ENCODE measurements around the gene PALLD. TPM values are rescaled to one million over a fixed set of nuclear protein-coding genes. Genes with fewer than 3 reads are reported as not detected.
A peak's percentile ranks its signal among the peaks of the same experiment; 100 is the strongest.

Gene PALLD
- total RNA-seq, 6 experiments from 2014 or later = 7.7 to 81.6 (median 24.8) TPM

- H3K9me3 ChIP-seq = no peaks in the 10 kb centered on the region
- TF ChIP-seq CTCF (IDR thresholded peaks at IDR 0.05) (no peak), POLR2A (IDR thresholded peaks at IDR 0.05) (no peak)
- H3K27me3 ChIP-seq = no peaks in the 10 kb centered on the region
- ATAC-seq = no peak
- no peak overlapping the region for H3K27ac ChIP-seq
- H3K4me1 ChIP-seq = no peaks in the 10 kb centered on the region
- no peak for DNase-seq
- 41% methylated on average over 3 of the region's 3 CpGs for WGBS (ENCODE audit: insufficient coverage, low coverage, low lambda C conversion rate, missing lambda C conversion rate)
- no peak overlapping the region for H3K4me3 ChIP-seq
- intact Hi-C loops (cut with DNase I) = no loop called here
- no peaks in the 10 kb centered on the region for H3K36me3 ChIP-seq
Measured at GRCh38 chr4:168717847-168718246, 221.0 kb downstream of the PALLD start.

- no peak overlapping the region for H3K4me3 ChIP-seq
- H3K27me3 ChIP-seq = no peaks in the 10 kb centered on the region
- H3K27ac ChIP-seq = no peak overlapping the region
- H3K4me1 ChIP-seq = no peaks in the 10 kb centered on the region
- TF ChIP-seq CTCF (IDR thresholded peaks at IDR 0.05) (no peak), POLR2A (IDR thresholded peaks at IDR 0.05) (no peak)
- DNase-seq (no peak), ATAC-seq (no peak)
- intact Hi-C loops (cut with DNase I) = no loop called here
- H3K36me3 ChIP-seq = no peaks in the 10 kb centered on the region
- H3K9me3 ChIP-seq = no peaks in the 10 kb centered on the region
- WGBS (ENCODE audit: insufficient coverage, low coverage, low lambda C conversion rate, missing lambda C conversion rate) = 86% methylated on average over 1 of the region's 1 CpG
Measured at GRCh38 chr4:168719725-168720124, 222.9 kb downstream of the PALLD start.

- H3K9me3 ChIP-seq = no peaks in the 10 kb centered on the region
- ATAC-seq = no peak
- DNase-seq = no peak
- TF ChIP-seq POLR2A (IDR thresholded peaks at IDR 0.05) (no peak), CTCF (IDR thresholded peaks at IDR 0.05) (no peak)
- H3K36me3 ChIP-seq = no peaks in the 10 kb centered on the region
- no peak overlapping the region for H3K4me3 ChIP-seq
- H3K4me1 ChIP-seq = no peaks in the 10 kb centered on the region
- intact Hi-C loops (cut with DNase I) = no loop called here
- no peaks in the 10 kb centered on the region for H3K27me3 ChIP-seq
- WGBS (ENCODE audit: insufficient coverage, low coverage, low lambda C conversion rate, missing lambda C conversion rate) = 62% methylated on average over 4 of the region's 4 CpGs
- H3K27ac ChIP-seq = no peak overlapping the region
Measured at GRCh38 chr4:168720396-168720900, 223.6 kb downstream of the PALLD start.

GRCh38 chr4:168722391-168722790 lies 225.5 kb downstream of the PALLD start:
- no peak for TF ChIP-seq CTCF (IDR thresholded peaks at IDR 0.05)
- TF ChIP-seq POLR2A (IDR thresholded peaks at IDR 0.05) = no peak
- ATAC-seq (no peak), DNase-seq (no peak)
- Histone ChIP-seq H3K4me3 (no peak overlapping the region), H3K27ac (no peak overlapping the region), H3K27me3 (no peaks in the 10 kb centered on the region), H3K4me1 (no peaks in the 10 kb centered on the region), H3K9me3 (no peaks in the 10 kb centered on the region), H3K36me3 (no peaks in the 10 kb centered on the region)
- WGBS (ENCODE audit: insufficient coverage, low coverage, low lambda C conversion rate, missing lambda C conversion rate) = 35% methylated on average over 2 of the region's 2 CpGs
- intact Hi-C loops (cut with DNase I) = no loop called here

GRCh38 chr4:168723020-168723419 lies 226.2 kb downstream of the PALLD start:
- Histone ChIP-seq H3K9me3 (no peaks in the 10 kb centered on the region), H3K4me3 (no peak overlapping the region), H3K4me1 (no peaks in the 10 kb centered on the region), H3K27ac (no peak overlapping the region), H3K27me3 (no peaks in the 10 kb centered on the region), H3K36me3 (no peaks in the 10 kb centered on the region)
- TF ChIP-seq POLR2A (IDR thresholded peaks at IDR 0.05) = no peak
- TF ChIP-seq CTCF (IDR thresholded peaks at IDR 0.05) = no peak
- 37% methylated on average over 3 of the region's 3 CpGs for WGBS (ENCODE audit: insufficient coverage, low coverage, low lambda C conversion rate, missing lambda C conversion rate)
- DNase-seq (no peak), ATAC-seq (peak; percentile 34 to 53 (median 44))
- intact Hi-C loops (cut with DNase I) = no loop called here

All from right lobe of liver (tissue), 6 donors.